ENCODE data around the gene SORL1-AS1.
"Not testable (repeated sequence)": the region's sequence is repeated elsewhere in the genome, so short reads cannot be mapped to it uniquely, and the experiment has no call there.

SORL1-AS1 gene

DNA sequence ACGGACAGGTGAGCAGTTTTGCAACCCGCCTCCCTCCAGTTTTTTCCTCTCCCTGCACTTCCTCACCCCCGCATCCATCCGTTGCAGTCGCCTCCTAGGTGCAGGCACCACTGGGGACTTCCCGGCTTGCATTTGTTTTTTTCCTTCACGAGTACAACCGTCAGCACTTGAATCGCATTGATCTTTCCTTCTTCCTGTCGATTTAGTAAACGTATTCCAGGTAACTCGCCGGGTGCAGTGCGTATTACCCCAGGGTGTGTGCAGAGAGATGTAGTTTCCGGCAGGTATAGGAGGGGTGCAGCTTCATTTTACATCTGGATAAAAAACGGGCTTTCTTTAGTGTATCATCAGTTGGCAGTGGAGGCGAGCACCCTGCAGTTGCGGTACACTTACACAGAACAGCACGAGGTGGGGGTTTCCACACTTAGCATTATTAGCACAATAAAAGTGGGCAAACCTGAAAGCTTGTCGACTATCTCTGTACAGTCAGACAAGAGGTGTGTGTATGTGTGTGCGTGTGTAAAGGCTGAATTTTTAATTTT, at the start of gene SORL1-AS1:
Gene SORL1-AS1, minus strand, starts transcription at position 359 of the 542 bp plus-strand sequence.
- in situ Hi-C loops (cut with MboI; ENCODE audit: low pct_unique_long_range_greater_than_20kb, low sequenced_read_pairs) = no loop called here
- DNase-seq = no peak

GRCh38 chr11:121500717-121501116, 48.0 kb upstream of the SORL1-AS1 start:
- DNase-seq = no peak
- in situ Hi-C loops (cut with MboI; ENCODE audit: low pct_unique_long_range_greater_than_20kb, low sequenced_read_pairs) = no loop called here

GRCh38 chr11:121500275-121500674, 47.5 kb upstream of the SORL1-AS1 start:
- no peak for DNase-seq
- in situ Hi-C loops (cut with MboI; ENCODE audit: low pct_unique_long_range_greater_than_20kb, low sequenced_read_pairs) = no loop called here

DNA sequence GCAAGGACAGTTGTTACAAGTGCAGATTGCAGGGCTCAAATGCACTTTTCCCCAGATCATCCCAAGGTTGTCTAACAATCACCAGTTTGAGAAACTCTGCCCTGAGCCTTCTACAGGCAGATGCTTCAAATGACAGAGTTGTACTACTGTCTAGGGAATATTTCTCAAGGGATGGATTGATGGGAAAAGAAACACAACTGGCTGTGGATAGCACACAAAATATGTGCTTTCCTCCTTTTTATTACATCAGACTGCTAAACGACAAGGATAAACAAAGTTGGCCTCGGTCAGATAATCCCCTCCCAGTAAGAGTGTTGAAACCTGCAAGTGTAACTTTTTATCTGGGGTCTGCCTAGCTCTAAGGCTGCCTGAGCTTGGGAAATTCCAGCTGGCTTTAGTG, 46.6 kb upstream of the SORL1-AS1 start:
- DNase-seq = no peak
- in situ Hi-C loops (cut with MboI; ENCODE audit: low pct_unique_long_range_greater_than_20kb, low sequenced_read_pairs) = no loop called here

- DNase-seq = no peak
- in situ Hi-C loops (cut with MboI; ENCODE audit: low pct_unique_long_range_greater_than_20kb, low sequenced_read_pairs) = no loop called here
Observed at GRCh38 chr11:121497176-121497998, 44.6 kb upstream of the SORL1-AS1 start.

DNA sequence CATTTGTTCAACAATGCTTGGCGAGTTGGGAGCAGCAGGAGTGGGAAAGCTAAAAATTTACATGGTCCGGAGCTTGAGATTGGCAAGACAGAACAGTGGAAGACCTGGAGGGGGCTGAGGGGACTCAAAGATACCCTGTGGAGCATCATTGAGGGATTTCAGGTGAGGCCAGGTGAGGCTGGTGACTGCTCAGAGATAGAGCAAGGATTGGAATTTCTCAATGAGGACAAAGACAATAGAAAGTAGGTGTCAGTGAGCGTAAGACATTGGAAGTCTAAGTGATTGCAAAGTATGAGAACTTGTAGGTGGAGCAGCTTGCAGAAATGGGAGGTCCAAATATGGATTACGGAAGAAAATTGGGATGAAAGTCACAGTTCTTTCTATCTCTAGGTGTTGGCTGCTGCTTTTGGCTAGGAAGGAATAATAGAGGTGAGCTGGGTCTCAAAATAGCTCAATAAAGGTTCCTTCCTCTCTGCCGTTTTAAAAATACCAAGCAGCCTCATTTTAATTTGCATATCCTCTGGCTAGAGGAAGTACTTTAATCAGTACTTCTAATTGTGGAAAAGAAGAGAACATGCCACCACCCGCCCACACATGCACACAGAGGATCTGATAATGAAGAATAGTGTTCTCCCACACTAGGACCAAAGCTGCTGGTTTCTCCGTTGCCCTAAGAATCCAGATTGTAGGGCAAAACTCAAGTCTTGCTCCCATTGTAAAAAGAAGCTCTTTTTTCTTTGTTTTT, 41.8 kb upstream of the SORL1-AS1 start:
- in situ Hi-C loops (cut with MboI; ENCODE audit: low pct_unique_long_range_greater_than_20kb, low sequenced_read_pairs) = no loop called here
- peak; percentile 70 for DNase-seq

DNA sequence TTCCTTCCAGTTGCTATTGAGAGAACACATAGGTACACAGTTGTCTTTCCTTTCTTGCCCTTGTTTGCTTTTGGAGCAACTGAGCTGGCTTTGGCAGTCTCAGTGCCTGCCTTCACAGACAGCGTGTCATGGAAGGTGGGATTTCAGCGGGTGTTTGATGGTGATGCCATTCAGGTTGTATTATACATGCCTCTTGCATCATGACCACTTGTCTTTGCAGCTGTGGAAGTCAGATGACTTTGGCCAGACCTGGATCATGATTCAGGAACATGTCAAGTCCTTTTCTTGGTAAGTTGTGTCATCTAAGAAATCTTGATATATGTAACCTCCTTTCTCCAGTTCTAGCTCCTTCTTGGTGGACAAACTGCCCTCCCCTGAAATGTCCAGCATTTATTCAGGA, 37.1 kb upstream of the SORL1-AS1 start:
- no peak for DNase-seq
- in situ Hi-C loops (cut with MboI; ENCODE audit: low pct_unique_long_range_greater_than_20kb, low sequenced_read_pairs) = no loop called here

GRCh38 chr11:121488641-121489040, 35.9 kb upstream of the SORL1-AS1 start:
- no peak for DNase-seq
- in situ Hi-C loops (cut with MboI; ENCODE audit: low pct_unique_long_range_greater_than_20kb, low sequenced_read_pairs) = no loop called here

GRCh38 chr11:121488170-121488569, 35.4 kb upstream of the SORL1-AS1 start:
- in situ Hi-C loops (cut with MboI; ENCODE audit: low pct_unique_long_range_greater_than_20kb, low sequenced_read_pairs) = no loop called here
- no peak for DNase-seq

GRCh38 chr11:121487191-121487590, 34.4 kb upstream of the SORL1-AS1 start:
- DNase-seq = no peak
- in situ Hi-C loops (cut with MboI; ENCODE audit: low pct_unique_long_range_greater_than_20kb, low sequenced_read_pairs) = no loop called here

DNA sequence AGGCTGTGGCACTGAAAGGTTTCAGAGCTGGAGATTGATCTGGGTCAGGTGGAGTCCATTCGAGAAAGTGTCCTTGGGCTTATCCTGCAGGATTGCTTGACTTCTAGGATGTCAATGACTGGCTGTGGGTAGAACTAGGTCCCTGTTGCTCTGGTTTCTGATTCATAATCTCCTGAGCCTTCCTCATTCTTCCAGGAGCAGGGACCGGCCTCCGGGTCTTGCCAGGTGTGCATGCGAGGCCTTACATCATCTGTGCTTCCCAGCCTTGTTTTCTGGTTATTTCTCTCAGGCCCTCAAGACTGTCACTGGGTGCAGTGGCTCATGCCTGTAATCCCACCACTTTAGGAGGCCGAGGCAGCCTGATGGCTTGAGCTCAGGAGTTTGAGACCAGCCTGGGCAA, 33.3 kb upstream of the SORL1-AS1 start:
- no peak for DNase-seq
- in situ Hi-C loops (cut with MboI; ENCODE audit: low pct_unique_long_range_greater_than_20kb, low sequenced_read_pairs) = no loop called here

DNA sequence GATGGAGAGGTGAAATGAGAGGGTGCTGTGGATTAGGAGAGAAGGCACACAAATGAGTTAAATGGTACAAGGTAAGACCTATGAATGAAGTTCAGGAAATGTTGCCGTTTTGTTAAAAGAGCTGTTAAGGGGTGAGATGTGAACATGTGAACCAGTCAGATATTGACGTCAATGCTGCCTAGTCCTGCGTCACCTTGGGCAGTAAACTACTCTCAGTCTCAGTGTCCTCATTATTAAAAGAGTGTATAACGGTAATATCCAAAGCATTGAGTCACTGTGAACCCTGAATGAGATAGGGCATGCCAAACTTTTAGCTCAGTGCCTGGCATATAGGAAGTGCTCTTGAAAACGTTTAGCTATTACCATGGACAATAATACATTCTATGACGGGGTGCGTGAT, 32.4 kb upstream of the SORL1-AS1 start:
- DNase-seq = no peak
- in situ Hi-C loops (cut with MboI; ENCODE audit: low pct_unique_long_range_greater_than_20kb, low sequenced_read_pairs) = no loop called here

GRCh38 chr11:121483805-121484480, 31.2 kb upstream of the SORL1-AS1 start:
- DNase-seq = no peak
- in situ Hi-C loops (cut with MboI; ENCODE audit: low pct_unique_long_range_greater_than_20kb, low sequenced_read_pairs) = no loop called here

GRCh38 chr11:121482231-121483129, 29.7 kb upstream of the SORL1-AS1 start:
- peak; percentile 95 for DNase-seq
- in situ Hi-C loops (cut with MboI; ENCODE audit: low pct_unique_long_range_greater_than_20kb, low sequenced_read_pairs) = no loop called here

DNA sequence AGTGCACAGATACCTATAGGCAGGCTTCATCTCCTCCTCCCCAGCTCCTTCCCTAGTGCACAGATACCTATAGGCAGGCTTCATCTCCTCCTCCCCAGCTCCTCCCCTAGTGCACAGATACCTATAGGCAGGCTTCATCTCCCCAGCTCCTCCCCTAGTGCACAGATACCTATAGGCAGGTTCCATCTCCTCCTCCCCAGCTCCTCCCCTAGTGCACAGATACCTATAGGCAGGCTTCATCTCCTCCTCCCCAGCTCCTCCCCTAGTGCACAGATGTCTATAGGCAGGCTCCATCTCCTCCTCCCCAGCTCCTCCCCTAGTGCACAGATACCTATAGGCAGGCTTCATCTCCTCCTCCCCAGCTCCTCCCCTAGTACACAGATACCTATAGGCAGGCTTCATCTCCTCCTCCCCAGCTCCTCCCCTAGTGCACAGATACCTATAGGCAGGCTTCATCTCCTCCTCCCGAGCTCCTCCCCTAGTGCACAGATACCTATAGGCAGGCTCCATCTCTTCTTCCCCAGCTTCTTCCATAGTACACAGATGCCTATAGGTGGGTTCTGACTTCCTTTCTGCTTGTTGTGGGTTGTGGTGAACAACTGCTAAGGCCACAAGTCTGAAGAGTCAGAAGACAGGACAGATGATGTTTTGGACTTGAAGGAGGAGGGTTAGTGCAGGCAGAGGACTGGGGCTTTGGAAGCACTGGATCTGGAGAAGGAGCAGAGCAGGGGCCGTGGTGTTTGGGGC, 28.9 kb upstream of the SORL1-AS1 start:
- peak; percentile 81 for DNase-seq
- in situ Hi-C loops (cut with MboI; ENCODE audit: low pct_unique_long_range_greater_than_20kb, low sequenced_read_pairs) = not testable (repeated sequence)

- in situ Hi-C loops (cut with MboI; ENCODE audit: low pct_unique_long_range_greater_than_20kb, low sequenced_read_pairs) = no loop called here
- DNase-seq = no peak
Observed at GRCh38 chr11:121479698-121480238, 27.0 kb upstream of the SORL1-AS1 start.

GRCh38 chr11:121478895-121479697, 26.3 kb upstream of the SORL1-AS1 start:
- peak; percentile 66 for DNase-seq
- in situ Hi-C loops (cut with MboI; ENCODE audit: low pct_unique_long_range_greater_than_20kb, low sequenced_read_pairs) = no loop called here

Measured in KBM-7 (cell line).